HG03196 (cell line): ENCODE results near the gene ARL4D.
"Not testable (repeated sequence)": the region's sequence is repeated elsewhere in the genome, so short reads cannot be mapped to it uniquely, and the experiment has no call there.

Experiments used
- ATAC-seq: cut with Tn5 transposase; IDR thresholded peaks from one replicate; pipeline ENCODE4 v1.9.1; 2021; ENCODE audit not compliant: unreplicated experiment

Gene ARL4D

GRCh38 chr17:43398724-43399595, at the start of gene ARL4D:
ARL4D (plus strand) TSS chr17:43398993; CDS start chr17:43399733, 740 bp downstream.
- ATAC-seq, result no peak

- ATAC-seq, result no peak
Measured at GRCh38 chr17:43349142-43349541, 49.7 kb upstream of the ARL4D start.

- ATAC-seq, result no peak
Measured at GRCh38 chr17:43350888-43351361, 47.9 kb upstream of the ARL4D start.

GRCh38 chr17:43351691-43352090, 47.1 kb upstream of the ARL4D start:
- ATAC-seq, result no peak

- no peak for ATAC-seq
Measured at GRCh38 chr17:43352579-43353331, 46.0 kb upstream of the ARL4D start.

- ATAC-seq, result no peak
Measured at GRCh38 chr17:43353393-43353792, 45.4 kb upstream of the ARL4D start.

- no peak for ATAC-seq
Measured at GRCh38 chr17:43354371-43354770, 44.4 kb upstream of the ARL4D start.

- no peak for ATAC-seq
Measured at GRCh38 chr17:43356450-43356849, 42.3 kb upstream of the ARL4D start.

- no peak for ATAC-seq
Measured at GRCh38 chr17:43356999-43357398, 41.8 kb upstream of the ARL4D start.

- no peak for ATAC-seq
Measured at GRCh38 chr17:43359469-43360110, 39.2 kb upstream of the ARL4D start.

- ATAC-seq, result no peak
Measured at GRCh38 chr17:43360376-43360738, 38.4 kb upstream of the ARL4D start.

- ATAC-seq, result peak; percentile 65
Measured at GRCh38 chr17:43360739-43361505, 37.9 kb upstream of the ARL4D start.

- ATAC-seq, result no peak
Measured at GRCh38 chr17:43363181-43363925, 35.4 kb upstream of the ARL4D start.

- ATAC-seq, result no peak
Measured at GRCh38 chr17:43363926-43364285, 34.9 kb upstream of the ARL4D start.

GRCh38 chr17:43365356-43365755, 33.4 kb upstream of the ARL4D start:
- ATAC-seq, result no peak

- ATAC-seq, result not testable (repeated sequence)
Measured at GRCh38 chr17:43365921-43366320, 32.9 kb upstream of the ARL4D start.

GRCh38 chr17:43366891-43367736, 31.7 kb upstream of the ARL4D start:
- no peak for ATAC-seq

- peak; percentile 33 for ATAC-seq
Measured at GRCh38 chr17:43367737-43368242, 31.0 kb upstream of the ARL4D start.
